ENCODE measurements around the gene NAPEPLD. TPM values are rescaled to one million over a fixed set of nuclear protein-coding genes. Genes with fewer than 3 reads are reported as not detected.
"Not testable (repeated sequence)": the region's sequence is repeated elsewhere in the genome, so short reads cannot be mapped to it uniquely, and the experiment has no call there.

NAPEPLD gene
- total RNA-seq, 6 experiments from 2014 or later = 3.4 to 5.3 (median 4.4) TPM

DNA sequence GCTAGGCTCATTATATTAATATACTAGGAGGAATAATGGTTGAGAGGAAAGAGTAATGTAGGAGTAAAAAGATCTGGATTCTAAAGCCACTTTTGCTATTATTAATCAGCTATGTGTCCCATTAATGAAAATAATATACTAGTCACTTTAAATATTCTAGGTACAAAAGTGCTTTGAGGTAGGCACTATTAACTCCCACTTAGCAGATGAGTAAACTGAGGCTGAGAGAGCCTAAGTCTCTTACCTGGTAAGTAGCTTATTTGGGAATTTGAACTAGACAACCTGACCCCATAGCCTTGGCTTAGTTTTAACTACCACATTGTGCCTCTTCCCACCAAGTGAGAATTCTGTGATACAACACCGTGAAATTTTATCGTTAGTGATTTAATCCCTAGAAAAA lies 68.0 kb downstream of the NAPEPLD start:
- Mint-ChIP-seq H3K27me3 (ENCODE audit: insufficient read depth) (no peaks in the 10 kb centered on the region; the same call in 1 of the 2 replicates), H3K36me3 (ENCODE audit: low read depth) (peaks cover 4% of the 10 kb centered on the region; the same call in 1 of the 2 replicates), H3K9me3 (no peaks in the 10 kb centered on the region), H3K27ac (no peak overlapping the region), H3K4me3 (no peak overlapping the region), H3K4me1 (ENCODE audit: low read depth) (peaks cover 5% of the 10 kb centered on the region)
- TF ChIP-seq, protein P1, sequence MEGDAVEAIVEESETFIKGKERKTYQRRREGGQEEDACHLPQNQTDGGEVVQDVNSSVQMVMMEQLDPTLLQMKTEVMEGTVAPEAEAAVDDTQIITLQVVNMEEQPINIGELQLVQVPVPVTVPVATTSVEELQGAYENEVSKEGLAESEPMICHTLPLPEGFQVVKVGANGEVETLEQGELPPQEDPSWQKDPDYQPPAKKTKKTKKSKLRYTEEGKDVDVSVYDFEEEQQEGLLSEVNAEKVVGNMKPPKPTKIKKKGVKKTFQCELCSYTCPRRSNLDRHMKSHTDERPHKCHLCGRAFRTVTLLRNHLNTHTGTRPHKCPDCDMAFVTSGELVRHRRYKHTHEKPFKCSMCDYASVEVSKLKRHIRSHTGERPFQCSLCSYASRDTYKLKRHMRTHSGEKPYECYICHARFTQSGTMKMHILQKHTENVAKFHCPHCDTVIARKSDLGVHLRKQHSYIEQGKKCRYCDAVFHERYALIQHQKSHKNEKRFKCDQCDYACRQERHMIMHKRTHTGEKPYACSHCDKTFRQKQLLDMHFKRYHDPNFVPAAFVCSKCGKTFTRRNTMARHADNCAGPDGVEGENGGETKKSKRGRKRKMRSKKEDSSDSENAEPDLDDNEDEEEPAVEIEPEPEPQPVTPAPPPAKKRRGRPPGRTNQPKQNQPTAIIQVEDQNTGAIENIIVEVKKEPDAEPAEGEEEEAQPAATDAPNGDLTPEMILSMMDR (IDR thresholded peaks at IDR 0.05) = no peak
- no peak for DNase-seq

DNA sequence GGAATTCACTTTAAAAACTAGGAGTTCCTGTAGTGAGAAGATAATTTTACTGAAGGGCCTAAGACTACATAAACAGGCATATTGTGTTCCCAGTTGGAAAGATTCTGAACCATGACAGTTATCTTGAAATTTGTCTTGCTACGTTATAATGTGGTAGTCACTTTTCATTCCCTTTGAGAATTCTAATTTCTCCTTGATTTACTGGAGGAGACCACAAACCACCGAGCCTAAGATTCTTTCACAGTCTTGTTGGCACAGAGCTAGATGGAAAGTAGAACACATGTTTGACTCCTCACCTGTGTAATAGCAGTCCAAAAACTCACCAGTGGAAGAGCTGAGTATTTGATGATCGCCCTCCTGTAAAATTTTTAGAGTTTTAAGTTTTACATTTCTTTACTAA lies 69.1 kb downstream of the NAPEPLD start:
- no peak overlapping the region for H3K4me3 Mint-ChIP-seq
- no peaks in the 10 kb centered on the region for H3K9me3 Mint-ChIP-seq
- H3K36me3 Mint-ChIP-seq (ENCODE audit: low read depth) = peaks cover 4% of the 10 kb centered on the region; the same call in 1 of the 2 replicates
- H3K4me1 Mint-ChIP-seq (ENCODE audit: low read depth) = peaks cover 9% of the 10 kb centered on the region
- no peak for DNase-seq
- H3K27ac Mint-ChIP-seq = no peak overlapping the region
- TF ChIP-seq, protein P1 (IDR thresholded peaks at IDR 0.05) = no peak
- H3K27me3 Mint-ChIP-seq (ENCODE audit: insufficient read depth) = no peaks in the 10 kb centered on the region; the same call in 1 of the 2 replicates

DNA sequence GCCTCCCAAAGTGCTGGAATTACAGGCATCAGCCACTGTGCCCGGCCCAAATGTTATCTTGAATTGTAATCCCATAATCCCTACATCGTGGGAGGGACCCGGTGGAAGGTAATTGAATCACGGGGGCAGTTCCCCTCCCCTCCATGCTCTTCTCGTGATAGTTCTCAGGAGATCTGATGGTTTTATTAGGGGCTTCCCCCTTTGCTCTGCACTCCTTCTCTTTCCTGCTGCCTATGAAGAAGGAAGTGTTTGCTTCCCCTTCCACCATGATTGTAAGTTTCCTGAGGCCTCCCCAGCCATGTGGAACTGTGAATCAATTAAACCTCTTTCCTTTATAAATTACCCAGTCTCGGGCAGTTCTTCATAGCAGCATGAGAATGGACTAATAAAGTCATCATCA lies 70.7 kb downstream of the NAPEPLD start:
- H3K9me3 Mint-ChIP-seq; H3K4me3 Mint-ChIP-seq; H3K27ac Mint-ChIP-seq; H3K27me3 Mint-ChIP-seq (ENCODE audit: insufficient read depth); H3K36me3 Mint-ChIP-seq (ENCODE audit: low read depth); DNase-seq: not testable (repeated sequence)
- peaks cover 21% of the 10 kb centered on the region for H3K4me1 Mint-ChIP-seq (ENCODE audit: low read depth)

GRCh38 chr7:103077318-103077717 lies 71.6 kb downstream of the NAPEPLD start:
- Mint-ChIP-seq H3K9me3 (no peaks in the 10 kb centered on the region), H3K27me3 (ENCODE audit: insufficient read depth) (no peaks in the 10 kb centered on the region; the same call in 1 of the 2 replicates), H3K4me1 (ENCODE audit: low read depth) (peaks cover 29% of the 10 kb centered on the region), H3K36me3 (ENCODE audit: low read depth) (peaks cover 4% of the 10 kb centered on the region; the same call in 1 of the 2 replicates), H3K27ac (no peak overlapping the region), H3K4me3 (no peak overlapping the region)
- TF ChIP-seq, protein P1 (IDR thresholded peaks at IDR 0.05) = no peak
- DNase-seq = no peak

- DNase-seq = no peak
- Mint-ChIP-seq H3K4me3 (no peak overlapping the region), H3K36me3 (ENCODE audit: low read depth) (peaks cover 4% of the 10 kb centered on the region; the same call in 1 of the 2 replicates), H3K27me3 (ENCODE audit: insufficient read depth) (no peaks in the 10 kb centered on the region; the same call in 1 of the 2 replicates), H3K9me3 (no peaks in the 10 kb centered on the region), H3K27ac (no peak overlapping the region), H3K4me1 (ENCODE audit: low read depth) (peaks cover 29% of the 10 kb centered on the region)
- TF ChIP-seq, protein P1 (IDR thresholded peaks at IDR 0.05) = no peak
Observed at GRCh38 chr7:103076764-103077163, 72.1 kb downstream of the NAPEPLD start.

DNA sequence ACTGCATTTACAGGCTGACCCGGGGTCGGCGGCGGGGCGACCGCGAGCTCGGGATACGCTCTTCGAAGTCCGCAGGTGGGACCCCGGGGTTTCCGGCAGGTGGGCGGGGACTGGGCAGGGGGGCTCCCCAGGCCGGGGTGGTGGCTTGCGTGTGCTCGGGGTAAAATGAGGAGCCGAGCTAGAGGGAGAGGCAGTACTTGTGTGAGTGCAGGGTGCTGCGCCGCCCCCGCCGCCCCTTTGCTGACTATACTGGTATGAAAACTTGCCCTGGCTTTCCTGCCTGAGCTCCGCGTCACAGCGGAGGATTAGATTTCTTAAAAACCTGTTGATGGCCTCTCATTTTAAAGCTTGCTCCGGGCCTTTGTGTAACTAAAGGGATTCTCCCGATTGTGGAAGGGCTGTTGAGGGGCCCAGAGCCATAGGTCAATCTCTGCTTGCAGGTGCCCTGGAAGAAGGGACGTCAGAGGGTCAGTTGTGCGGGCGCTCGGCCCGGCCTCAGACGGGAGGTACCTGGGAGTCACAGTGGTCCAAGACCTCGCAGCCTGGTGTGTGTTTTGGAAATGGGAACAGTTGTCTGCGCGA lies 73.5 kb downstream of the NAPEPLD start:
- H3K27ac Mint-ChIP-seq = peak overlapping the region; percentile 89
- TF ChIP-seq, protein P1 (IDR thresholded peaks at IDR 0.05) = no peak
- H3K9me3 Mint-ChIP-seq = no peaks in the 10 kb centered on the region
- H3K36me3 Mint-ChIP-seq (ENCODE audit: low read depth) = peaks cover 4% of the 10 kb centered on the region; the same call in 1 of the 2 replicates
- H3K4me1 Mint-ChIP-seq (ENCODE audit: low read depth) = peaks cover 29% of the 10 kb centered on the region
- DNase-seq = peak; percentile 34
- H3K4me3 Mint-ChIP-seq = peak overlapping the region; percentile 99
- no peaks in the 10 kb centered on the region; the same call in 1 of the 2 replicates for H3K27me3 Mint-ChIP-seq (ENCODE audit: insufficient read depth)
